ENCODE measurements around the gene PPP1R3C. TPM values are rescaled to one million over a fixed set of nuclear protein-coding genes. Genes with fewer than 3 reads are reported as not detected.
A peak's percentile ranks its signal among the peaks of the same experiment; 100 is the strongest.

PPP1R3C gene
- total RNA-seq, 2 donors from 2014 or later: 58.0 to 250 TPM

GRCh38 chr10:91597197-91597881 lies 35.5 kb downstream of the PPP1R3C start:
- DNase-seq (ENCODE audit: low spot score): no peak
- TF ChIP-seq CTCF (IDR thresholded peaks at IDR 0.05): no peak
- Histone ChIP-seq H3K4me3 (no peak overlapping the region), H3K27ac (peak overlapping the region; percentile 86 to 89), H3K9me3 (no peaks in the 10 kb centered on the region), H3K4me1 (peaks cover 0 to 61% of the 10 kb centered on the region in 2 donors), H3K36me3 (no peaks in the 10 kb centered on the region), H3K27me3 (no peaks in the 10 kb centered on the region)

- Histone ChIP-seq H3K27ac (peak overlapping the region; percentile 86 to 89), H3K4me3 (no peak overlapping the region), H3K4me1 (peaks cover 0 to 66% of the 10 kb centered on the region in 2 donors), H3K9me3 (no peaks in the 10 kb centered on the region), H3K27me3 (no peaks in the 10 kb centered on the region), H3K36me3 (no peaks in the 10 kb centered on the region)
- TF ChIP-seq CTCF (IDR thresholded peaks at IDR 0.05): no peak
- DNase-seq (ENCODE audit: low spot score): no peak
Measured at GRCh38 chr10:91596825-91597196, 36.1 kb downstream of the PPP1R3C start.

GRCh38 chr10:91593834-91594233 lies 39.0 kb downstream of the PPP1R3C start:
- H3K36me3 ChIP-seq: no peaks in the 10 kb centered on the region
- no peak for TF ChIP-seq CTCF (IDR thresholded peaks at IDR 0.05)

GRCh38 chr10:91593366-91593765 lies 39.5 kb downstream of the PPP1R3C start:
- peak overlapping the region; percentile 86 to 89 for H3K27ac ChIP-seq

More at GRCh38 chr10:91593834-91594233, 39.0 kb downstream of the PPP1R3C start:
- Histone ChIP-seq H3K4me3 (no peak overlapping the region), H3K27ac (peak overlapping the region; percentile 86 to 89), H3K9me3 (no peaks in the 10 kb centered on the region), H3K27me3 (no peaks in the 10 kb centered on the region), H3K4me1 (peaks cover 0 to 89% of the 10 kb centered on the region in 2 donors)
- no peak for DNase-seq (ENCODE audit: low spot score)

GRCh38 chr10:91592266-91592975 lies 40.5 kb downstream of the PPP1R3C start:
- H3K9me3 ChIP-seq: no peaks in the 10 kb centered on the region
- H3K4me3 ChIP-seq: no peak overlapping the region
- peak overlapping the region; percentile 86 to 89 for H3K27ac ChIP-seq
- no peak for DNase-seq (ENCODE audit: low spot score)
- H3K27me3 ChIP-seq: no peaks in the 10 kb centered on the region
- TF ChIP-seq CTCF (IDR thresholded peaks at IDR 0.05): no peak
- no peaks in the 10 kb centered on the region for H3K36me3 ChIP-seq
- H3K4me1 ChIP-seq: peaks cover 0 to 90% of the 10 kb centered on the region in 2 donors

More at GRCh38 chr10:91593366-91593765, 39.5 kb downstream of the PPP1R3C start:
- Histone ChIP-seq H3K4me3 (no peak overlapping the region), H3K9me3 (no peaks in the 10 kb centered on the region), H3K27me3 (no peaks in the 10 kb centered on the region), H3K36me3 (no peaks in the 10 kb centered on the region), H3K4me1 (peaks cover 0 to 90% of the 10 kb centered on the region in 2 donors)
- TF ChIP-seq CTCF (IDR thresholded peaks at IDR 0.05): no peak
- DNase-seq (ENCODE audit: low spot score): no peak

Measured in right atrium auricular region (tissue), 2 donors.